Keratinocyte (primary cell): ENCODE results near the gene FAT4.

Experiments
- CTCF ChIP-seq, 3 experiments: IDR thresholded peaks in 1 of 3; conservative IDR thresholded peaks in 1 of 3; optimal IDR thresholded peaks in 1 of 3; 2 replicates in 2 of 3; 3 replicates in 1 of 3; pipeline versions ENCODE3 to v1.5.1; 2011; ENCODE audit warnings: low read length in 3 of 3, mild to moderate bottlenecking in 3 of 3, moderate library complexity in 2 of 3, control low read depth in 1 of 3, inconsistent platforms in 1 of 3; ENCODE audit not compliant: insufficient read depth in 2 of 3; ENCODE audit errors: extremely low read depth in 1 of 3
- EZH2 ChIP-seq: IDR thresholded peaks from one replicate; pipeline ENCODE4 v1.6.1; 2012; ENCODE audit warnings: inconsistent platforms, mild to moderate bottlenecking, low read length, moderate library complexity

GRCh38 chr4:125357675-125358074, 42.9 kb downstream of the FAT4 start:
- TF ChIP-seq CTCF (optimal IDR thresholded peaks at IDR 0.05 in 1 of 3, IDR thresholded peaks at IDR 0.05 in 1 of 3, conservative IDR thresholded peaks at IDR 0.05 in 1 of 3; ENCODE audit: extremely low read depth in 1 of 3, insufficient read depth in 2 of 3, low read length in 3 of 3) = no peak
- TF ChIP-seq EZH2 = no peak
